ENCODE data around the gene EPN2.

GRCh38 chr17:19363114-19363438 lies 125.9 kb downstream of the EPN2 start:
- TF ChIP-seq CTCF (conservative IDR thresholded peaks at IDR 0.05 in 1 of 2, IDR thresholded peaks at IDR 0.05 in 1 of 2; ENCODE audit: low read depth in 1 of 2, low read length in 2 of 2), result no peak
- no peak for TF ChIP-seq EZH2 (IDR thresholded peaks at IDR 0.05; ENCODE audit: low read length, missing control alignments)
